GM19238 (cell line): Measurements from ENCODE around the gene TBCB.
A peak's percentile ranks its signal among the peaks of the same experiment; 100 is the strongest.
"Not testable (repeated sequence)": the region's sequence is repeated elsewhere in the genome, so short reads cannot be mapped to it uniquely, and the experiment has no call there.

Experiments
- DNase-seq: peaks from one replicate; pipeline ENCODE4 v3.0.0; 2011; ENCODE audit warnings: low spot score; ENCODE audit not compliant: insufficient read length

TBCB gene

GRCh38 chr19:36101550-36102327 is 13.5 kb upstream of the TBCB start:
- no peak for DNase-seq

GRCh38 chr19:36103040-36103626 is 12.1 kb upstream of the TBCB start:
- DNase-seq: no peak

GRCh38 chr19:36103842-36104552 is 11.3 kb upstream of the TBCB start:
- DNase-seq: no peak

GRCh38 chr19:36106441-36106840 is 8.8 kb upstream of the TBCB start:
- no peak for DNase-seq

GRCh38 chr19:36106991-36107390 is 8.3 kb upstream of the TBCB start:
- DNase-seq: no peak

DNA sequence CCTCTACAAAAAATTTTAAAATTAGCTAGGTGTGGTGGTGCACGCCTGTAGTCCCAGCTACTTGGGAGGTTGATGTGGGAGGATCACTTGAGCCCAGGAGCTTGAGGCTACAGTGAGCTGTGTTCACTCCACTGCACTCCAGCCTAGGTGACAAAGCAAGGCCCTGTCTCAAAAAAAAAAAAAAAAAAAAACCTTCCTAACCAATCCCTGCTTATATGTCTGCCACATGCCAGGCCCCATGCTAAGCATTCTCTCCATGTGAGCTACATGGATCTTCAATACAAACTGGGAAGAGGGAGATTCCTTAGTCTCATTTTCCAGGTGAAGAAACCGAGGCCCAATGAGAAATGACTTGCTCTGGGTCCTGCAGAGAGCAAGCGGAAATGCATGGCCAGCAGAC is 6.6 kb upstream of the TBCB start:
- DNase-seq: no peak

GRCh38 chr19:36110487-36111199 is 4.6 kb upstream of the TBCB start, which contains the start of gene OVOL3:
Gene OVOL3 (plus strand): TSS chr19:36111143. CDS start chr19:36111203, 60 bp downstream.
- no peak for DNase-seq

GRCh38 chr19:36111200-36111539 is 4.1 kb upstream of the TBCB start:
- DNase-seq: no peak

- DNase-seq: no peak
These were observed 2.6 kb upstream of the TBCB start for GRCh38 chr19:36112678-36113077.

DNA sequence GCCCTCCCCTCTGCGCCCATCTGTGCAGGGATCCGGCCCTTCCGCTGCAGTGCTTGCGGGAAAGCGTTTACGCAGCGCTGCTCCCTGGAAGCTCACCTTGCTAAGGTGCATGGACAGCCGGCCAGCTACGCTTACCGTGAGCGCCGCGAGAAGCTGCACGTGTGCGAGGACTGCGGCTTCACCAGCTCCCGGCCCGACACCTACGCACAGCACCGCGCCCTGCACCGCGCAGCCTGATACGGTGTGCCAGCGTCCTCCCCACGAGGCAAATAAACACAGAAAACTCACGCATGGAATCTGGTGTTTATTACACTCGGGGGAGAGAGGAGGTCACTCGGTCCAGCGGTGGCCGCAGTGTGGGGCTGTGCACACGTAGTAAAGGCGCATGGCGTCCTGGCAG is 1.8 kb upstream of the TBCB start:
- no peak for DNase-seq

DNA sequence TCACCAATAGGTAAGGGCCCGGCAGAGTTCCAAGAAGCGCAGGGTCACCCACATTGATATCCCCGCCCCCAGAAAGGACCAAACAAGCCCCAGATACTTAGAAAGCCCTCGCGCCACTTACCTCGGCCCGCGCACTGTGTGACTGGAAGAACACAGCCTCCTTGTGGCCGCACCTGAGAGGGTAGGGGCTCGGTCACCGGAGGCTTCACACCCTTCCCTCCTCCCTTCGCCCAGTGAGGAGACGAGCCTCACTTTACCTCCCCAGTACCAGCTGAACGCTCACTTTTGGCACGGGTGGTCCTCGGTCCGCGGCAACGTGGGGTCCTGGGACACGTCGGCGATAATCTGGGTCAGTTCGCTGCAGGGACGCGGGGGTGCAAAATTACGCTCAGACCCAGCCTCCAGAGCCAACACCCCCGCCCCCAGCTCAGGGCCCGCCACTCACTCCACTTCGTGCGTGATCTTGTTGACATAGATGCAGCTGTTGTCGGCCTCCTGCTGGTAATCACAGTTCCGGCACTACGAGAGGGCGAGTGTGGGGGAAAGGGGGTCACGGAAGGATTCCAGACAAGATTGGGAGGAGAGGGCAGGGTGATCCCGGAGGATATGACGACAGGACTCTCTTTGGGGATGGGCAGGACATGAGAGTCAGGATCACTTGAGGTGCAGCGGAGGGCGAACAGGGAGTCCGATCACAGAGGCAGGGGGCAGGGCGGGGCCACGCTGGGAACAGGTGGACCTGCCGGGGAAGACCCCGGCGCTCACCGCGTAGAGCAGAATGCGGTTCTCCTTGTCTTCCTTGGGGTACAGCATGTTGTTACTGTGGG is 1.2 kb upstream of the TBCB start:
- peak; percentile 30 for DNase-seq

DNA sequence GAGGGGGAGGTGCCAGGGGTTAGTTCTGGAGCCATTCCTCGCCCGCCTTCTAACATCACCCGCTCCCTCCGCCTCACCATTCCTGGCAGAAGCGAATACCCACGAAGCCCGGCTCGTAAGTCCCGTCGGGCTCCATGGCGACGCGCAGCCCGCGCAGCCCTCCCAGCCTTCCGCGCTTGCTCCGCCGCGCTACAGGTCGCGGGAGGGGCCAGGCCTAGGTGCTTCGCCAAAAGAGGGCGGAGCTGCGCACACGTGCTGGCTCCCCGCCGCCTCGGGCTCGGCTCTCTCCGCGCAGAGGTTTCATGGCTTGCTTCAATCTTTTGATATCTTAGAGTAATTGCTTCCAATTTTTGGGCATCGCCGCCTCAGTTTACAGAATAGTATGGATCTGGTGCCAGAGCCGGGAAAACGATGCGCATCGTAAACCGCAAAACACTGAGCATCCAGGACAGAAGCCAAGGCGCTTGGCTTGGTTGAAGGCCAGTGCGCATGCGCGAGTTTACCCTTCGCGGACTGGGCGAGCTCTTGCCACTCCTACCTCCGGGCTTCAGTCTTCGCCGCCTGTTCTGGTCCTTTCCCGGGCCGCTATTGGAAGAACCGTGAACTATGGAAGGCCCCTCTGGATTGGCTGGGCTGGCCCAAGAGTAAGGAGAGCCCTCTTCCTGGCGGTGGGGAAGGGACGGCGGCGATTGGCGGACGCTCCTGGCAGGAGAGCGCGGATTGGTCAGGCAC is 381 bp upstream of the TBCB start, which contains the start of gene POLR2I:
Gene POLR2I (minus strand): TSS at position 155 of the 732 bp plus-strand sequence. CDS start 19 bp downstream, at position 136.
- DNase-seq: peak; percentile 95

DNA sequence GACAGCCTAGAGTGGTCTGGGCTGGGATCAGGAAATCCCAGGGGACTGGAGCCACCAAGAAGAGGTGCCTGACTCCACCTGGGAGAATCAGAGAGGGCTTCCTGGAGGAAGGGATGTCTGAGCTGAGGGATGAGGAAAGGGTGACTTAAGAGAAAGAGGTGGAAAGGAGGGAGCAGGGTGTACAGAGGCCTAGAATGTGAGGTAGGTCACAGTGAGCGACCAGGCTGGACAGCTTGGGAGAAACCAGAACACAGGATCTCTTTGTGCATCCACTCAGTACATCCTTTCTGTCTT is 1.0 kb downstream of the TBCB start:
- no peak for DNase-seq

DNA sequence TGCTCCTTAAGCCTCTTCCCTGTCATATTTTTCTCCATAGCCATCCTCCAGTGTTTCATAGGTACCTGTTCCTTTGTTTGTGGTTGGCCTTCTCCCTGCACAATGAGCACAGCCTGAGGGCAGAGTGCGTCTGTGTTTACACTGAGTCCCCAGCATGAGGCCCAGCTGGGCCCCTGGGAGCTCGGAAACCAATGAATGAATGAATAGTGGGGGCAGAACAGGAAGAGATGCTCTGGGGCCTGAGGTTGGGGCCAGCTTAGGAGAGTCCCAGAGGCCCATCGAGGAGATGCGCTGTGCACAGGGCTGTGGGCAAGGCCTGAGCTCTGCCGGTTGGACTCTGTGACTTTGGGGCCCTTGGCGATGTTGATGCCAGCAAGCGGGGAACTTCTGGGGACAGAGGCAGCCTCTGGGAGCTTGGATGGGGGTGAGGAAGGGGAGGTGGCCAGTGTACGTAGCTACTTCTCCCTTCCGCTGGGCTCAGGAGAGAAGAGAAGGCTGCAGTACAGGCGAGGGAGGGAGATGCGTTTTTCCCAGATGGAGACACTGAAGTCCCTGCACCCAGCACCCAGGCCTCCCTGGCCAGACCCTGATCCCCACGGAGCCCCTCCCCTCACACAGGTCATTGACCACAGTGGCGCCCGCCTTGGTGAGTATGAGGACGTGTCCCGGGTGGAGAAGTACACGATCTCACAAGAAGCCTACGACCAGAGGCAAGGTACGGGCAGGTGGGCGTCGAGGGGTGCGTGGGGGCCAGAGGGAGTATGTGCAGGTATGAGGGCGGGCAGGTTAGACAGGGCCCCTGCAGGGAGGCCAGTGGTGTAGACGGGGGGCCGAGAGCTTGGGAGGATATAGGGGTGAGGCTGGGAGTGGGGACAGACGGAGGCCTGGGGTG is 5.1 kb downstream of the TBCB start:
- no peak for DNase-seq

- DNase-seq: no peak
These were observed 5.7 kb downstream of the TBCB start for GRCh38 chr19:36120984-36121358.

- no peak for DNase-seq
These were observed 6.3 kb downstream of the TBCB start for GRCh38 chr19:36121486-36122124.

- DNase-seq: no peak
These were observed 10.3 kb downstream of the TBCB start for GRCh38 chr19:36125557-36125956.

DNA sequence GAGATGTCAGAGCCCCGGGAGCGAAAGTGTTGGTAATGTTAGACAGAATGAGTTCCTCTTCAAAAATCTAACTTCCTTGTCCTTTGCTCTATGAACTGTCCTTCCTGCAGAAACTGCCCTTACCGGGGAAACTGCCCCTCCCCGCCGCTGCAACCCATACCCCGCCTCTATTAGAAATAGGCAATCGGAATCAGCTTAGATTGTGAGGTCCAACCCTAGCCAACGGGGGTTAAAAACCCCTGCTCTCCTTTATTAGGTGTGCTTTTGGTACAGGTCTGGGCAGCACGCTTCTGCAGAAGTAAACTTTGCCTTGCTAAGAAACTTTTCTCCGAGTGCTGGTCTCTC is 13.1 kb downstream of the TBCB start:
- DNase-seq: no peak

DNA sequence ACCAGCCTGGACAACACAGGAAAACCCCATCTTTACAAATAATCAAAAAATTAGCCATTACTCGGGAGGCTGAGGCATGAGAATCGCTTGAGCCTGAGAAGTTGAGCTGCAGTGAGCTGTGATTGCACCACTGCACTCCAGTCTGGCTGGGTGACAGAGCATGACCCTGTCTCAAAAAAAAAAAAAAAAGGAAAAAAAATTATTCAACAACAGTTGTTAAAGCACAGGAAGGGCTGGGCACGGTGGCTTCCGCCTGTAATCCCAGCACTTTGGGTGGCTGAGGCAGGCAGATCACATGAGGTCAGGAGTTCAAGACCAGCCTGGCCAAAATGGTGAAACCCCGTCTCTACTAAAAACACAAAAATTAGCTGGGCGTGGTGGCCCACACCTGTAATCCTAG is 16.0 kb downstream of the TBCB start:
- DNase-seq: not testable (repeated sequence)
